ENCODE data around the gene TMEM260. TPM values are rescaled to one million over a fixed set of nuclear protein-coding genes. Genes with fewer than 3 reads are reported as not detected.
A peak's percentile ranks its signal among the peaks of the same experiment; 100 is the strongest.

TMEM260 gene
- total RNA-seq, 1 donor from 2014 or later = 32.6 TPM

DNA sequence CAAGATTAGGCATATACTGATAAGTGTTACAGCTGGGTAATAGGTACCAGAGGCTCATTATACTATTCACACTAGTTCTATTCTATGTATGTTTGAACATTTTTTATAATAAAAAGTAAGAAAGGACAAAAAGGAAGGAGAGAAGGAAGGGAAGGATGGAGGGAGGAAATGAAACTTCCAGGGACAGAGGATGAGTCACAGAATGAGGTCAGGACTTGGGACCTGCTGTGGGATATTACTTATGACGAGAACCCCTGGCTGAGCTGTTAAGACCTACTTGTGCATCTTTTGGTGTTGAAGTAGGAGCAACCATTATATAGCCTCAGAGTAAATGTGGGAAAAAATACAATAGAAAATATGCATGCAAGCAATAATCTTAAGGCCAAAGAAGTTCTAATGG is 16.7 kb upstream of the TMEM260 start:
- no peaks in the 10 kb centered on the region for H3K9me3 ChIP-seq
- intact Hi-C loops (cut with DNase I) = no loop called here
- no peak overlapping the region for H3K4me3 ChIP-seq
- H3K36me3 ChIP-seq = no peaks in the 10 kb centered on the region
- H3K4me1 ChIP-seq = no peaks in the 10 kb centered on the region
- TF ChIP-seq CTCF (IDR thresholded peaks at IDR 0.05) = no peak
- no peaks in the 10 kb centered on the region for H3K27me3 ChIP-seq
- no peak for DNase-seq (ENCODE audit: low spot score in 2 of 2)
- H3K27ac ChIP-seq = no peak overlapping the region

GRCh38 chr14:56569174-56569573 is 10.4 kb upstream of the TMEM260 start:
- no peaks in the 10 kb centered on the region for H3K9me3 ChIP-seq
- intact Hi-C loops (cut with DNase I) = no loop called here
- no peaks in the 10 kb centered on the region for H3K36me3 ChIP-seq
- no peak overlapping the region for H3K27ac ChIP-seq
- H3K27me3 ChIP-seq = no peaks in the 10 kb centered on the region
- no peak for TF ChIP-seq CTCF (IDR thresholded peaks at IDR 0.05)
- H3K4me1 ChIP-seq = no peaks in the 10 kb centered on the region
- H3K4me3 ChIP-seq = no peak overlapping the region
- no peak for DNase-seq (ENCODE audit: low spot score in 2 of 2)

DNA sequence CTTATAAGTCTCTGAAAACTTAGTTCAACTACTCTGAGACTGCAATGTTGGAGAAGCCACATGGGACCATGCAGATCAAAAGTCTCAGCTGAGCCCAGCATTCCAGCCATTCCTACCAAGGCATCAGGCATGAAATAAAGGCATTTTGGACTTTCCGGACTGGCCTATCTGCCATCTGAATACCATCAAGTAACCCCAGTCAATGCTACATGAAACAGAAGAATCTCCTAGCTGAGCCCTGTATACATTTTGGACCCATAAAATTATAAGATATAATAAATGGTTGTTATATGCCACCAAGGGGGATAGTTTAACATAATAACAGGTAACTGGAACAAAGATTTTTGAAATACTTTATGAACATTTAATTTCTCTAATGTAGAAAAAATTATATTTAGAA is 9.3 kb upstream of the TMEM260 start:
- no peaks in the 10 kb centered on the region for H3K27me3 ChIP-seq
- no peak overlapping the region for H3K27ac ChIP-seq
- no peaks in the 10 kb centered on the region for H3K9me3 ChIP-seq
- no peaks in the 10 kb centered on the region for H3K36me3 ChIP-seq
- intact Hi-C loops (cut with DNase I) = loop anchor here (10.0 kb wide), 1 partner anchor 695 kb away; the partner anchor contains the start of genes AP5M1 and EXOC5
- H3K4me3 ChIP-seq = no peak overlapping the region
- DNase-seq (ENCODE audit: low spot score in 2 of 2) = no peak
- H3K4me1 ChIP-seq = no peaks in the 10 kb centered on the region
- TF ChIP-seq CTCF (IDR thresholded peaks at IDR 0.05) = no peak

DNA sequence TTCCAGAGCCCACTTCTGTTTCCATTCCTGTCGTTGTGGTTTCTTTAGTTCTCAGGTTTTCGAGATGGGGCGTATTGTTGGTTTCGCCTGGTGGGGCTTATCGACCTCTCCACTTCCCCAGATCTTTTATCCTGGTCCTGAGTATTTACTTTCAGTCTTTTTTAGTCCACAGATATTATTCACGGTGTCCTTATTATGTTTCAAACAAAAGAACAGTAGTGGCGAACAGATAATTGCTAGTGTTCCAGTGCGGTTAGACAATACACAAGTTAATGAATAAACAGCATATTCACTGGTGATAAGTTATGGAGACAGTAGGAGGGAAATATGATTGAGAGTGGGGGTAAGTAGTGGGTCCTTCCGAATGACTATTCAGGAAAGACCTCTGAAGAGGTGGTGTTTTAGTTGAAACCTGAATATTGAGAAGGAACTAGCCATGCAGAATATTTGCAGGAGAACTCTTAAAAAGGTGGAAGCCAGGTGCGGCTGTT is 668 bp downstream of the TMEM260 start:
- Histone ChIP-seq H3K4me3 (peak overlapping the region; percentile 83 to 89), H3K9me3 (no peaks in the 10 kb centered on the region), H3K4me1 (peaks cover 0 to 15% of the 10 kb centered on the region in 2 donors), H3K27ac (peak overlapping the region; percentile 75 to 81), H3K36me3 (no peaks in the 10 kb centered on the region), H3K27me3 (no peaks in the 10 kb centered on the region)
- intact Hi-C loops (cut with DNase I) = no loop called here
- no peak for DNase-seq (ENCODE audit: low spot score in 2 of 2)
- no peak for TF ChIP-seq CTCF (IDR thresholded peaks at IDR 0.05)

- peaks cover 0 to 7% of the 10 kb centered on the region in 2 donors for H3K36me3 ChIP-seq
- no peaks in the 10 kb centered on the region for H3K9me3 ChIP-seq
- TF ChIP-seq CTCF (IDR thresholded peaks at IDR 0.05) = no peak
- H3K27ac ChIP-seq = no peak overlapping the region
- no peaks in the 10 kb centered on the region for H3K27me3 ChIP-seq
- H3K4me1 ChIP-seq = peaks cover 0 to 15% of the 10 kb centered on the region in 2 donors
- DNase-seq (ENCODE audit: low spot score in 2 of 2) = no peak
- H3K4me3 ChIP-seq = peak overlapping the region; percentile 83 to 89
- intact Hi-C loops (cut with DNase I) = no loop called here
Measured at GRCh38 chr14:56581041-56581727, 1.6 kb downstream of the TMEM260 start.
